Neutrophil (primary cell): ENCODE measurements around the gene GP1BB.

Source experiments
- H3K27ac ChIP-seq: fragments of 200-600 bp; sonication (generic); 2 replicates; pipeline ENCODE4 v1.5.1; 2016; ENCODE audit warnings: mild to moderate bottlenecking, moderate library complexity
- H3K27me3 ChIP-seq: fragments of 200-600 bp; sonication (generic); 2 replicates; pipeline ENCODE4 v1.6.0; 2016; ENCODE audit warnings: mild to moderate bottlenecking
- H3K36me3 ChIP-seq: fragments of 200-600 bp; sonication (generic); 2 replicates; pipeline ENCODE4 v1.5.1; 2017
- H3K4me1 ChIP-seq, 2 experiments: fragments of 200-600 bp in 1 of 2; sonication (generic) in 1 of 2; 1 replicate in 1 of 2; 2 replicates in 1 of 2; pipeline versions ENCODE4 v1.5.1 to v1.6.1; 2013 to 2016; ENCODE audit warnings: low read depth in 1 of 2, low read length in 1 of 2, mild to moderate bottlenecking in 1 of 2, moderate library complexity in 1 of 2; ENCODE audit not compliant: control insufficient read depth in 1 of 2, insufficient read depth in 1 of 2
- H3K4me3 ChIP-seq, 2 experiments: fragments of 200-600 bp in 1 of 2; sonication (generic) in 1 of 2; 1 replicate in 1 of 2; 2 replicates in 1 of 2; pipeline ENCODE4 v1.5.1; 2013 to 2016; ENCODE audit warnings: low read depth in 1 of 2, low read length in 1 of 2, mild to moderate bottlenecking in 1 of 2, moderate library complexity in 1 of 2
- H3K9me3 ChIP-seq: fragments of 200-600 bp; sonication (generic); 2 replicates; pipeline ENCODE4 v1.5.1; 2016
- CTCF ChIP-seq: fragments of 200-600 bp; sonication (generic); IDR thresholded peaks from 2 replicates; pipeline ENCODE4 v1.5.1; 2016; ENCODE audit warnings: antibody characterized with exemption

The GP1BB gene

GRCh38 chr22:19766240-19766510 is 42.8 kb downstream of the GP1BB start:
- Histone ChIP-seq H3K4me3 (peak overlapping the region in 1 of 2 experiments; percentile 31), H3K9me3 (no peaks in the 10 kb centered on the region), H3K36me3 (no peaks in the 10 kb centered on the region), H3K27me3 (peaks cover 100% of the 10 kb centered on the region), H3K27ac (no peak overlapping the region), H3K4me1 (peaks cover 19 to 30% of the 10 kb centered on the region in 2 experiments)
- no peak for TF ChIP-seq CTCF

- Histone ChIP-seq H3K27me3 (peaks cover 100% of the 10 kb centered on the region), H3K36me3 (no peaks in the 10 kb centered on the region), H3K27ac (no peak overlapping the region), H3K9me3 (no peaks in the 10 kb centered on the region), H3K4me1 (peaks cover 18 to 26% of the 10 kb centered on the region in 2 experiments), H3K4me3 (peak overlapping the region; percentile 31 to 53)
- no peak for TF ChIP-seq CTCF
These were observed 43.4 kb downstream of the GP1BB start for GRCh38 chr22:19766511-19767426.

GRCh38 chr22:19767427-19768341 is 44.3 kb downstream of the GP1BB start:
- Histone ChIP-seq H3K9me3 (no peaks in the 10 kb centered on the region), H3K4me1 (peaks cover 18 to 26% of the 10 kb centered on the region in 2 experiments), H3K4me3 (peak overlapping the region in 1 of 2 experiments; percentile 53), H3K36me3 (no peaks in the 10 kb centered on the region), H3K27me3 (peaks cover 100% of the 10 kb centered on the region), H3K27ac (no peak overlapping the region)
- TF ChIP-seq CTCF = no peak

- TF ChIP-seq CTCF = no peak
- Histone ChIP-seq H3K36me3 (no peaks in the 10 kb centered on the region), H3K4me3 (no peak overlapping the region), H3K4me1 (peaks cover 18 to 26% of the 10 kb centered on the region in 2 experiments), H3K27me3 (peaks cover 99% of the 10 kb centered on the region), H3K27ac (no peak overlapping the region), H3K9me3 (no peaks in the 10 kb centered on the region)
These were observed 46.0 kb downstream of the GP1BB start for GRCh38 chr22:19769393-19769715.

GRCh38 chr22:19770349-19771220 is 47.2 kb downstream of the GP1BB start:
- H3K9me3 ChIP-seq = no peaks in the 10 kb centered on the region
- TF ChIP-seq CTCF = no peak
- H3K27ac ChIP-seq = no peak overlapping the region
- H3K27me3 ChIP-seq = peaks cover 95% of the 10 kb centered on the region
- H3K4me1 ChIP-seq = peaks cover 16 to 23% of the 10 kb centered on the region in 2 experiments
- no peak overlapping the region for H3K4me3 ChIP-seq
- no peaks in the 10 kb centered on the region for H3K36me3 ChIP-seq
